Choroid plexus epithelial cell (primary cell): ENCODE data around the gene ADAR.

Experiments used
- DNase-seq: peaks from one replicate; pipeline ENCODE4 v3.0.0-alpha.2; 2010; ENCODE audit warnings: low read depth
- H3K4me3 ChIP-seq: 2 replicates; pipeline ENCODE4 v1.5.1; 2011; ENCODE audit warnings: low read depth, mild to moderate bottlenecking, control low read depth, low read length, moderate library complexity
- CTCF ChIP-seq: conservative IDR thresholded peaks from 2 replicates; pipeline ENCODE4 v1.5.1; 2011; ENCODE audit warnings: low read depth, mild to moderate bottlenecking, control low read depth, inconsistent platforms, low read length, moderate library complexity

ADAR gene

GRCh38 chr1:154624746-154625643 lies 17.0 kb upstream of the ADAR start:
- DNase-seq, result peak; percentile 71
- H3K4me3 ChIP-seq, result no peak overlapping the region
- peak; percentile 3 for TF ChIP-seq CTCF

GRCh38 chr1:154623358-154623757 lies 15.4 kb upstream of the ADAR start:
- TF ChIP-seq CTCF, result no peak
- no peak for DNase-seq
- no peak overlapping the region for H3K4me3 ChIP-seq

- no peak for DNase-seq
- no peak for TF ChIP-seq CTCF
- no peak overlapping the region for H3K4me3 ChIP-seq
Measured at GRCh38 chr1:154622503-154623039, 14.6 kb upstream of the ADAR start.

GRCh38 chr1:154621875-154622274 lies 13.9 kb upstream of the ADAR start:
- no peak overlapping the region for H3K4me3 ChIP-seq
- no peak for DNase-seq
- TF ChIP-seq CTCF, result no peak

- TF ChIP-seq CTCF, result no peak
- H3K4me3 ChIP-seq, result no peak overlapping the region
- no peak for DNase-seq
Measured at GRCh38 chr1:154620751-154621150, 12.8 kb upstream of the ADAR start.

GRCh38 chr1:154619181-154619948 lies 11.4 kb upstream of the ADAR start:
- TF ChIP-seq CTCF, result no peak

More at GRCh38 chr1:154619181-154619948, 11.4 kb upstream of the ADAR start:
- no peak overlapping the region for H3K4me3 ChIP-seq
- no peak for DNase-seq
